NCI-H226 (cell line): Measurements from ENCODE around the gene ZNF511.
"Not testable (repeated sequence)": the region's sequence is repeated elsewhere in the genome, so short reads cannot be mapped to it uniquely, and the experiment has no call there.

Experiments used
- DNase-seq: peaks from one replicate; pipeline ENCODE4 v3.0.0-alpha.2; 2015

Gene ZNF511

GRCh38 chr10:133308421-133309099 lies at the start of gene ZNF511, which contains the start of gene TUBGCP2:
Gene ZNF511, plus strand, starts transcription at chr10:133308914. Its CDS starts 30 bp downstream, at chr10:133308944.
Gene TUBGCP2, minus strand, starts transcription at chr10:133308872. Its CDS starts 5,931 bp downstream, at chr10:133302941.
- peak; percentile 61 for DNase-seq

GRCh38 chr10:133259602-133259989 lies 49.1 kb upstream of the ZNF511 start:
- DNase-seq: no peak

- DNase-seq: peak; percentile 39
Measured at GRCh38 chr10:133260895-133261725, 47.6 kb upstream of the ZNF511 start.

- DNase-seq: peak; percentile 16
Measured at GRCh38 chr10:133261726-133262325, 46.9 kb upstream of the ZNF511 start.

- DNase-seq: no peak
Measured at GRCh38 chr10:133262696-133263095, 46.0 kb upstream of the ZNF511 start.

GRCh38 chr10:133263674-133264073 lies 45.0 kb upstream of the ZNF511 start:
- no peak for DNase-seq

GRCh38 chr10:133264461-133264860 lies 44.3 kb upstream of the ZNF511 start:
- no peak for DNase-seq

GRCh38 chr10:133265052-133265451 lies 43.7 kb upstream of the ZNF511 start:
- DNase-seq: not testable (repeated sequence)

GRCh38 chr10:133266056-133266795 lies 42.5 kb upstream of the ZNF511 start:
- DNase-seq: no peak

- no peak for DNase-seq
Measured at GRCh38 chr10:133267293-133267692, 41.4 kb upstream of the ZNF511 start.

GRCh38 chr10:133267829-133268228 lies 40.9 kb upstream of the ZNF511 start:
- no peak for DNase-seq

GRCh38 chr10:133268532-133268931 lies 40.2 kb upstream of the ZNF511 start:
- no peak for DNase-seq

- DNase-seq: no peak
Measured at GRCh38 chr10:133269367-133269766, 39.3 kb upstream of the ZNF511 start.

GRCh38 chr10:133270204-133270603 lies 38.5 kb upstream of the ZNF511 start:
- DNase-seq: no peak

GRCh38 chr10:133270773-133271297 lies 37.9 kb upstream of the ZNF511 start:
- no peak for DNase-seq

- DNase-seq: no peak
Measured at GRCh38 chr10:133271521-133272300, 37.0 kb upstream of the ZNF511 start.

GRCh38 chr10:133272301-133272963 lies 36.3 kb upstream of the ZNF511 start:
- DNase-seq: no peak

GRCh38 chr10:133272964-133273420 lies 35.7 kb upstream of the ZNF511 start:
- DNase-seq: no peak

GRCh38 chr10:133273534-133274143 lies 35.1 kb upstream of the ZNF511 start:
- DNase-seq: no peak
